Esophagus squamous epithelium (tissue), 5 donors: Measurements from ENCODE around the gene PAIP2. TPM values are rescaled to one million over a fixed set of nuclear protein-coding genes. Genes with fewer than 3 reads are reported as not detected.

ENCODE experiments used
- DNase-seq: peaks from one replicate; lab custom pipeline; 2025; lab: John Stamatoyannopoulos, UW
- H3K27ac ChIP-seq, 4 donors: fragments of 200-600 bp; sonication (generic); one replicate each; pipeline ENCODE4 v1.5.1; 2016 to 2019; ENCODE audit warnings: mild to moderate bottlenecking in 1 of 4
- H3K27me3 ChIP-seq, 4 donors: fragments of 200-600 bp; sonication (generic); 1 replicate in 3 of 4; 2 replicates in 1 of 4; pipeline versions ENCODE4 v1.5.1 to v1.6.0; 2017 to 2021; ENCODE audit warnings: antibody characterized with exemption in 1 of 4
- H3K36me3 ChIP-seq, 3 donors: fragments of 200-600 bp; sonication (generic); one replicate each; pipeline ENCODE4 v1.5.1; 2016 to 2019
- H3K4me1 ChIP-seq, 3 donors: fragments of 200-600 bp; sonication (generic); one replicate each; pipeline ENCODE4 v1.5.1; 2017 to 2019
- H3K4me3 ChIP-seq, 4 donors: fragments of 200-600 bp; sonication (generic); 1 replicate in 3 of 4; 2 replicates in 1 of 4; pipeline ENCODE4 v1.5.1; 2016 to 2019; ENCODE audit warnings: mild to moderate bottlenecking in 2 of 4, moderate library complexity in 1 of 4
- H3K9me3 ChIP-seq, 3 donors: fragments of 200-600 bp; sonication (generic); one replicate each; pipeline ENCODE4 v1.5.1; 2016 to 2019
- CTCF ChIP-seq, 6 experiments: fragments of 450-650 bp in 4 of 6; fragments of 200-600 bp in 2 of 6; sonication (generic) in 2 of 6; IDR thresholded peaks; one replicate each; pipeline ENCODE4 v1.5.1; 2016 to 2019; ENCODE audit warnings: antibody characterized with exemption in 6 of 6, mild to moderate bottlenecking in 4 of 6, moderate library complexity in 4 of 6
- POLR2A ChIP-seq, 4 donors: fragments of 450-650 bp; IDR thresholded peaks; one replicate each; pipeline ENCODE4 v1.6.1; 2017; ENCODE audit warnings: antibody characterized with exemption in 4 of 4, mild to moderate bottlenecking in 4 of 4, moderate library complexity in 3 of 4
- WGBS, 2 donors: methylation state at CpG; one replicate each; pipeline ENCODE4 v1.1.5; 2018; 5-methylcytosine and 5-hydroxymethylcytosine counted together
- intact Hi-C: fragments of 100-400 bp; cut with DNase I; formaldehyde crosslinking; loops from one replicate; pipeline ENCODE4 v1.15.0; 2022
- total RNA-seq, 4 donors: library from RNA; depleted of rRNA; stranded (reverse); fragments of >200 nt; gene quantifications; one replicate each; pipeline ENCODE4 v1.1.0, GENCODE V29; 2016
- donor health status: DM: yes; HTN: yes; CAD: no.

PAIP2 gene
- total RNA-seq, 4 donors from 2014 or later = 33.7 to 69.0 (median 57.6) TPM

DNA sequence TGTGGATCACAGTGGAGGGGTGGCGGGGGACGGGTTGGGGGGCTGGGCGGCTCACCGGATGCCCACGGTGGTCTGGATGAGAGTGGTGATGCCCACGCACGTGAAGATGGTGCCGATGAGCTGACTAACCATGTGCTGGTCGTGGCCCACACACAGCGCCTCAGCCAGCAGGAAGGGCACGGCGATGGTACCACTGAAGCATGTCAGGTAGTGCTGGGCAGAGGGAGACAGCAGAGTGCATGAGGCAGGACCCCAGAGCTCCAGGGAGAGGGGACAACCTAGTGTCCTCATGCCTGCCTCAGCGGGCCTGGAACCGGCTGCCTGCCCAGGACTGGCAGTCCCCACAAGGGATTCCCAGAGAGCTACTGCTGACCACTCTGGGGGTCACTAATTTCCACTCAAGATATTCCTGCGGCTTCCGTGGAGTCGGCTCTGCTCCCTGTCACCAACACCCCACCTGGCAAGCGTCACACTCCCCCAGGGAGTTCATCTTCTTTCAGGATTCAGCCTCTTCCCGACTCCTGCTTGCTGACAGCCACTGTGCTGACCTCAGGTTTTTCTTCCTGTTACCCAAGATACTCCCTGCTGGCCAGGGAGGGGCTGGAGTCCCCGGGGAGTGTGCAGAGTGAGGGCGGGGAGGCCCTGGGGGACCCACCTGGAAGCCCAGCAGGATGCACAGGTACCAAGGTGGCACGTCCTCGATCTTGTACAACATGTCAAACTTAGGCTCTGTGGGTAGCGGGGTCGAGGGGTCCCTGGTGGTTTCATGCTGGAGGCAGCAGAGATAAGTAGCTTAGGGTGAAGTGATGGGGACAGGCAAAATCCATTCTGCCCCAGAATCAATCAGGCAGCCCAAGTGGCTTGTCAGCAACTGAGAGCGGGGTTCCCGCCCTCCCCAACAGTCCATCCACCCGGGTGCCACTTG lies 40.4 kb downstream of the PAIP2 start:
- Histone ChIP-seq H3K27me3 (no peaks in the 10 kb centered on the region), H3K4me3 (no peak overlapping the region), H3K27ac (no peak overlapping the region), H3K9me3 (no peaks in the 10 kb centered on the region), H3K4me1 (peaks cover 25 to 44% (median 26%) of the 10 kb centered on the region in 3 donors), H3K36me3 (no peaks in the 10 kb centered on the region)
- TF ChIP-seq CTCF (IDR thresholded peaks at IDR 0.05) = no peak
- TF ChIP-seq POLR2A (IDR thresholded peaks at IDR 0.05) = no peak
- intact Hi-C loops = no loop called here
- 82 to 100% methylated on average over 4 to 14 of the region's 28 CpGs for WGBS, 2 donors
- DNase-seq = no peak

- no peak for DNase-seq
- Histone ChIP-seq H3K27ac (no peak overlapping the region), H3K27me3 (no peaks in the 10 kb centered on the region), H3K4me1 (peaks cover 25 to 45% (median 26%) of the 10 kb centered on the region in 3 donors), H3K4me3 (no peak overlapping the region), H3K36me3 (no peaks in the 10 kb centered on the region), H3K9me3 (no peaks in the 10 kb centered on the region)
- TF ChIP-seq POLR2A (IDR thresholded peaks at IDR 0.05) (no peak), CTCF (IDR thresholded peaks at IDR 0.05) (no peak)
- intact Hi-C loops = no loop called here
- 54% methylated on average over 3 of the region's 3 CpGs; no CpG with 5 or more reads in 1 of the 2 donors for WGBS, 2 donors
These were observed 41.2 kb downstream of the PAIP2 start for GRCh38 chr5:139382807-139383206.

DNA sequence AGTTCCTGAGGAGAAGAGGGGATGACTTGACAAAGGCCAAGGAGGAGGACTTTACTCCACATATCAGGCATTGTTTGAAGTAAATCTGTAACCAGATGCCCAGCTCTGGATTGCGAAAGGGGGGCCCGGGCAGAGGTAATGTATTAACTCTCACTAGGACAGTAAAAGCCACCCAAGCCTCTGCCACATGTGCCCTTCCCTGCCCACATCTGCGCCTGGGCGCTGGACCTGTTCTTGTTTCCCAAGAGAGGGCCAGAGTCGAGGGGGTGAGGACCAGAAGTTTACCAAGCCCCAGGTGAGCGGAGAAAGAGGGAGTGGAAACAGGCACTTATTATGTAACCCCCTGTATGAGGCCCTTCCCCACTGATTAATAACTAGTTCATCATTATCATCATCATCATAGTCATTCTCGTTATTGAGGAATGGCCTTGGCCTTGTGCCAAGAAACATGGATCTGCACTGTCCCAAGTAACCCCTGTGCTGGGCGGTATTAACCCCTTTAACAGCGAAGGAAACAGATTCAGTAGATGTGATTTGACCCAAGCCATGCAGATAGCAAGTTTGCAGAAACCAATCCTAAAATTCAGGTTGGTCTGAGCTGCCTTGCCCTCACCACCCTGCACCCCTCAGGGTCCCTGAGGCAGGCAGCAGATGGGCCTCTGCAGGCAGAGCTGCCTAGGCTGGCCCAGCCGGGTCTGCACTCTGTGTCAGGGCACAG lies 41.8 kb downstream of the PAIP2 start, which contains the start of gene SLC23A1:
Gene SLC23A1 (minus strand): TSS at position 23 of the 718 bp plus-strand sequence. CDS start 44 bp downstream, outside the sequence.
- intact Hi-C loops = no loop called here
- TF ChIP-seq POLR2A (IDR thresholded peaks at IDR 0.05) (no peak), CTCF (IDR thresholded peaks at IDR 0.05) (no peak)
- DNase-seq = no peak
- Histone ChIP-seq H3K27ac (peak within 1 kb of the TSS; percentile 73 to 87 (median 81)), H3K36me3 (no peaks in the 10 kb centered on the region), H3K9me3 (no peaks in the 10 kb centered on the region), H3K4me3 (no peak within 1 kb of the TSS), H3K4me1 (peaks cover 25 to 47% (median 32%) of the 10 kb centered on the region in 3 donors), H3K27me3 (no peaks in the 10 kb centered on the region)
- 35 to 62% methylated on average over 8 to 9 of the region's 10 CpGs for WGBS, 2 donors

GRCh38 chr5:139383993-139384590 lies 42.4 kb downstream of the PAIP2 start:
- Histone ChIP-seq H3K36me3 (no peaks in the 10 kb centered on the region), H3K27me3 (no peaks in the 10 kb centered on the region), H3K9me3 (no peaks in the 10 kb centered on the region), H3K27ac (peak overlapping the region; percentile 73 to 87 (median 81)), H3K4me3 (no peak overlapping the region), H3K4me1 (peaks cover 25 to 46% (median 35%) of the 10 kb centered on the region in 3 donors)
- TF ChIP-seq POLR2A (IDR thresholded peaks at IDR 0.05) (no peak), CTCF (IDR thresholded peaks at IDR 0.05) (no peak)
- intact Hi-C loops = no loop called here
- 33 to 65% methylated on average over 2 to 4 of the region's 7 CpGs for WGBS, 2 donors
- no peak for DNase-seq
